HG03469 (cell line): ENCODE measurements around the gene DET1.
A peak's percentile ranks its signal among the peaks of the same experiment; 100 is the strongest.
"Not testable (repeated sequence)": the region's sequence is repeated elsewhere in the genome, so short reads cannot be mapped to it uniquely, and the experiment has no call there.

Experiments
- ATAC-seq: cut with Tn5 transposase; IDR thresholded peaks from one replicate; pipeline ENCODE4 v1.9.1; 2021; ENCODE audit warnings: mild to moderate bottlenecking, moderate library complexity, moderate number of reproducible peaks; ENCODE audit not compliant: unreplicated experiment

Gene DET1

DNA sequence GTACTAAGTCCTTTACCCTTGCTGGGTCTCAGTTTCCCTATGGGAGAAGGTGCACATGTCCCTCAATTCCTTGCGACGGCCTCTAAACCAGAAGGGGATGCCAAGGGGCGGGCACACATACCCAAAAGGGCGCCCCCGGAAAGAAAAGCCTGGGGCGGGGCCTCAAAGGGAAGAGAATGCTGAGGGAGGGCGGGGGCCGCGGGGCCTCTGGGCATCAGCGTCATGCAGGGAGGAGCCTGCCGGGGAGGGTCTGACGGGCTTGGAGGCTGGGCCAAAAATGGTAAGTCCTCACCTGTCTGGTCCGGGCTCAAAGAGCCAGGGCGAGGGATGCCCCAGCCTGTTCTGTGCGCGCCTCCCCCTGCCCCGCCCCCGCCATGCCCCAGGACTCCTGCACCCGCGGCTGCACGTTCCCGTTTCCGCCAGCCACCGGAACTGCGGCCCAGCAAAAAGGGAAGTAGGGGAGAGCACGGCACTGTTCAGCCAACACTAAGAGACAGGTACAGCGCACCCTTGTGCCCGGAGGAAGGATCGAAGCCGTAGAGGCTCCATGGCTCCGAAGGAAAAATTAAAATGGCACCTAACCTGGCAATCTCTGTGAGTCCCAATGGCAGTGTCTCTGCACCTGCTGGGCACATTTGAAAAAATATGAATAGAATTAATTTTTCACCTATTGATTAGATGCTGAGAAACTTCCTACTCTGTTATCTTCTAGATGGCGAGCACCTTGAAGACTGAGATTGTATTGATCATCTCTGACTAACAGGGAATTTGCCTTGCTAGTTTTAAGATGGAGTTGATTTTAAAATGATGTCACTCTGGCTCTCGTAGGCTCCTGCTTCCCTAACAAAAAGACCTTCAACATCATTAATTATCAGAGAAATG is at the start of gene DET1:
Gene DET1 (minus strand): TSS at position 434 of the 882 bp plus-strand sequence. CDS start 14,976 bp downstream, outside the sequence.
- peak; percentile 97 for ATAC-seq

DNA sequence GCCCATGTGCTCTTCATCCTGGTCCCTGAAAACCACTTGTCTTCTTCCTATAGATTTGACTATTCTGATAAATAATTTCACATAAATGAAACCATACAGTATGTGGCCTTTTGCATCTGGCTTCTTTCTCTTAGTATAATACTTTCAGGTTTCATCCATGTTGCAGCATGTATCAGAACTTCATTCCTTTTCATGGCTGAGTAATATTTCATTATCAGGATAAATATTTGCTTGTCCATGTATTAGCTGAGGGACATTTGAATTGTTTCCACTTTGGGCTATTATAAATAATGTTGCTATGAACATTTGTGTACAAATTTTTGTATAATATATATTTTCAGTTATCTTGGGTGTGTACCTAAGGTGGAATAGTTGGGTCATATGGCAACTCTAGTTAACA is 44.9 kb upstream of the DET1 start:
- ATAC-seq: no peak

DNA sequence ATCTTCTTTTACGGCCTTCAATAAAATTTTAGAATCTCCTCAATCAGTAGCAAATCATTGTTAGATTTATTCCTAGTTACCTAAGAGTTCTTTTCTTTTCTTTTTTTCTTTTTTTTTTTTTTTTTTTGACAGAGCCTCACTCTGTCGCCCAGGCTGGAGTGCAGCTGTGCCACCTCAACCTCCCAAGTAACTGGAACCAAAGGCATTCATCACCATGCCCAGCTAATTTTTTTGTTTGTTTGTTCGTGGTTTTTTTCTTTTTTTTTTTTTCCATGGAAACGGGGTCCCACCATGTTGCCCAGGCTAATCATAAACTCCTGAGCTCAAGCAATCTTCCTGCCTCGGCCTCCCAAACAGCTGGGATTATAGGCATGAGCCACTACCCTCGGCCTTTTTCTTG is 44.3 kb upstream of the DET1 start:
- no peak for ATAC-seq

DNA sequence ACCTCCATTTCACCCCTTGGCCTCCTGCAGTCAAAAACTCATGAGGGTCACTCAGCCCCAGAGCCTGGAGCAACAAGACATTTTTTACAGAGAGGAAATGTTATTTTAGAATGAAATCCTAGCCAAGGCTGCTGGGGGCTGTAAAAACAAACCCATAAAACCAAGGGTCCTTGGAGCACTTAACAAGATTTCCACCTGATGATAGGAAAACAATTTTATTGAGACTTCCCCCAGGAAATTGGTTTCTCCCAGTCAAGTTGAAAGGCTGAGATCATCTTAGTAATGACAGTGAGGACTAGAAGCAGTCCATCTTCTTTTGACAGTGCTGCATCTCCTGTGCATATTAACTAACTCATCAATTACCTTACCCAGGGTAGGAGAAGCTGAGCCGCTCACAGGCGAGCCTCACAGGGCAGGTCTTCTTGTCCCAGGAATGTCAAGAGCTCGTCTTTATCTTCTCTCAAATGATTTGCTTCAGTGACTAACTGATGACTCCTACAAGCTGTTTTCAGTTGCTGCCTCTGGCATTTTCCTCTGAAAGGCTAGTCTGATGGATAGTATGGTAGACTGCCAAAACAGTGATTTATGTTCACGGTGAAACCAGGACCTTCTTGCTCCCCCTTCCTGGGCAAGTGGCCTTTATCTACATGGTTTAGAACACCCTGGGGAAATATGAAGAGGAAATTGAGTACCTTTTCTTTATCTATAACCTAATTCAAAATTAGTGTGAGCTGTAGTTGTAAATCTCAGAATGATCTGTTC is 40.1 kb upstream of the DET1 start:
- ATAC-seq: no peak

- no peak for ATAC-seq
Observed at GRCh38 chr15:88580532-88580931, 34.1 kb upstream of the DET1 start.

DNA sequence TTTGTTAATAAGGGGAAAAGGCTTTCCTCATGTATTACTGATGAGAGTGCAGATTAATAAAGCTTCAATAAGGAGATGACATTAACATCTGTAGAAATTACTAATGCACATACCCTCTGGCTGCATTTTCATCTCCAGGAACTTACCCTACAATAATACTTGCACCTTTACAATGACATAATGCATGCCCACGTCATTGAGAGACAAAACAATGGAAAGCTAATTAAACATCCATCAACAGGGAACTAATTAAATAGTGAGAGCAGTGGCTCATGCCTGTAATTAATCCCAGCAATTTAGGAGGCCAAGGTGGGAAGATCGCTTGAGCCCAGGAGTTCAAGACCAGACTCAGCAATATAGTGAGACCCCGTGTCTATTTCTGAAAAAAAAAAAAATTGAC is 32.8 kb upstream of the DET1 start:
- ATAC-seq: no peak

- ATAC-seq: no peak
Observed at GRCh38 chr15:88574655-88575054, 28.2 kb upstream of the DET1 start.

- ATAC-seq: no peak
Observed at GRCh38 chr15:88574077-88574476, 27.6 kb upstream of the DET1 start.

- ATAC-seq: no peak
Observed at GRCh38 chr15:88571852-88572259, 25.4 kb upstream of the DET1 start.

DNA sequence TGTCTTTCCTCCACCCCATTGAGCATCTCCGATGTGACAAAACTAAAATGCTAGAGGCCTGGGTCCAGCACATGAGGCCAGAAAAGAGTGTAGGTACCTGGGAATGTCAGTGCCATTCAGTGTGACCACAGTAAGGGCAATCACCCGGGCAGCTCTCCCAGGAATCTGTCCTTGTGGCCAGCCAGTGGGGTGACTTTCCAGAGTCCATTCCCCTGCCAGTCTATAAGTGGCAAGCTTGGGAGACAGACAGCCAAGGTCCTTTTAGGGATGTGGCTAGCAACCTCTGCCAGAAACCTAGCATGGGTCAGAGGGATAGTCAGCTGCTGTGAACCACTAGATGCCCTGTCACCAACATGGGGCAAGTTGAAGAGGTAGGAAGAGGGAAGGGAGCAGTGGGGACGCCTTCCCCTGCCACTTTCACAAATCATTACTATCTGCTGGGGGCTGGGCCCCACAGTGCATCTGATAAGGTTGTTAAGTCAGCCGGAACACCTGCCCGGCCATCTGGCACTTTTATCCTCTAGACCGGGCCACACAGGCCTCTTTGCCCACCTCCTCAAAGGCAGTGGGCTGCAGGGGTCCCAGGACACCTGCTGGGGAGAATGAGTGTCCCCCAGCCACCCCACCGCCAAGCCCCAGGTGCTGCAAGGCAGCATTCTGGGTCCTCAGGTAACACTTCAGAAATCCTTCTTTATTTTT is 24.8 kb upstream of the DET1 start:
- ATAC-seq: no peak

DNA sequence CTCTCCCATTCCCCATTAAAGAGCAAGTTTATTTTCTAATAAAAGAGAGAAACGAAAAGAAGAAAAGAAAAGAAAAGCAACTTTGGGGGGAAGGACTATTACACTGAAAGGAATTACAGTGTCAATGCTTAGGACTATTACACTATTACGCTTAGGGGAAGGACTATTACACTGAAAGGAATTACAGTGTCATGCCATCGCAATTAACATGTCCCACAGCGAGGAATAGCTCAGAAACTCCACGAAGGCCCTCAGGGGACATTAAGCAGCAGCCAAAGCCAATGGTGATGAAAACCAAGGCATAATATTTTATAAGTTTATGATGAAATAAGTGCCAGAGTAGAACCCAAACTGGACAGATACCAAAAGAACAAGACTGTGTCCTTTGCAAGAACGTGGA is 22.1 kb upstream of the DET1 start:
- ATAC-seq: no peak

- ATAC-seq: no peak
Observed at GRCh38 chr15:88564741-88565140, 18.3 kb upstream of the DET1 start.

DNA sequence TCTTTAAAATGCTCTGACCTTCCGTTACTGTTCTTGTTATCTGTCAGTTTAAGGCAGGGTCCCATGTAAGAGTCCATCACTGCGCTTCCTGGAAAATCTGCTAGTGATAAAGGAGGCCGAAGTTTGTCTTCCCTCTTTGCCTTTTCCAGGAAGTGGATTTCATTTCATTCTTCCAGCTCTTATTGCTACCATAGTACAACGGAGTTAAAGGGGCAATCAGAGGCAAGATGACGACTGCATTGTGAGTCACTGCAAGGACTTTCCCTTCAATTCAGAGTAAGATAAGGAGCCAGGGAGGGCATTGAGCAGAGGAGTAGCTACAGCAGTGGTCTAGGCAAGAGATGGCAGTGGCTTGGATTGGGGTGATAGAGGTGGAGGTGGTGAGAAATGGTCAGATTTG is 17.2 kb upstream of the DET1 start:
- no peak for ATAC-seq

GRCh38 chr15:88559565-88559964 is 13.1 kb upstream of the DET1 start:
- not testable (repeated sequence) for ATAC-seq

DNA sequence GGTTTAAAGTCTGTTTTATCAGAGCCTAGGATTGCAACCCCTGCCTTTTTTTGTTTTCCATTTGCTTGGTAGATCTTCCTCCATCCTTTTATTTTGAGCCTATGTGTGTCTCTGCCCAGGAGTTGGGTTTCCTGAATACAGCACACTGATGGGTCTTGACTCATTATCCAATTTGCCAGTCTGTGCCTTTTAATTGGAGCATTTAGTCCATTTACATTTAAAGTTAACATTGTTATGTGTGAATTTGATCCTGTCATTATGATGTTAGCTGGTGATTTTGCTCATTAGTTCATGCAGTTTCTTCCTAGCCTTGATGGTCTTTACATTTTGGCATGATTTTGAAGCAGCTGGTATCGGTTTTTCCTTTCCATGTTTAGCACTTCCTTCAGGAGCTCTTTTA is 11.5 kb upstream of the DET1 start:
- not testable (repeated sequence) for ATAC-seq

DNA sequence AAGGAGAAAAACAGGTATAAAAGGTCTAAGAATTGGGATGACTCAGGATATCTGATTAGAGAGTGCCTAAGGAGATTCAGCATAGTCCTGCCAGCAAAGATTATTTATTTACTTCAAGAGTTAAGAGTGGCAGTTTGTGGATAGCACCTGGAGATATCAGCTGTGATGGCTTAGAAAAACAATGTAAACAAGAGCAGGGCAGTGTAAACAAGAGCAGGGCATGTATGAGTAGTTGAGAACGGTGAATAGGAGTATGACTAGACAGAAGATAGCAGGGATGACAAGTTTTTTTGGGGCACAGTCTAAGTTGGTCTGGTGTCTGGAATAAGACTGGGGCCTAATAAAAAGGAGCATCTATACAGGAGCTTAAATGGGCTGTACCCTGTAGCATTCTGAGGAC is 1.5 kb upstream of the DET1 start:
- not testable (repeated sequence) for ATAC-seq

DNA sequence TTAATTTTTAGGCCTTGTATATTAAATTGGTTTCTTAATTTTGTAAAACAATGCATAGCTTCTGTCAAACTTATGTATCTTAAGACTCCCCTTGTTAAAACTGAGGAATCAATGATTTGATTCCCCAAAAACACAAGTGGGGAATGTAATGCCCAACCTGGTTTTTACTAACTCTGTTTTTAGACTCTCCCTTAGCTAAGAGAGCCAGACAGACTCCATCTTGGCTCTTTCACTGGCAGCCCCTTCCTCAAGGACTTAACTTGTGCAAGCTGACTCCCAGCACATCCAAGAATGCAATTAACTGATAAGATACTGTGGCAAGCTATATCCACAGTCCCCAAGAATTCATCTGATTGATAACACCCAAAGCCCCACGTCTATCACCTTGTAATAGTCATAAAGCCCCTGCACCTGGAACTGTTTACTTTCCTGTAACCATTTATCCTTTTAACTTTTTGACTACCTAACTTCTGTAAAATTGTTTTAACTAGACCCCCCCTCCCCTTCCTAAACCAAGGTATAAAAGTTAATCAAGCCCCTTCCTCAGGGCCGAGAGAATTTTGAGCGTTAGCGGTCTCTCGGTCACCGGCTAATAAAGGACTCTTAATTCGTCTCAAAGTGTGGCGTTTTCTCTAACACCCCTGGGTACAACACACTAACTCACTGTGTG is 768 bp downstream of the DET1 start:
- ATAC-seq: not testable (repeated sequence)

GRCh38 chr15:88543065-88543776 is 3.3 kb downstream of the DET1 start:
- no peak for ATAC-seq

DNA sequence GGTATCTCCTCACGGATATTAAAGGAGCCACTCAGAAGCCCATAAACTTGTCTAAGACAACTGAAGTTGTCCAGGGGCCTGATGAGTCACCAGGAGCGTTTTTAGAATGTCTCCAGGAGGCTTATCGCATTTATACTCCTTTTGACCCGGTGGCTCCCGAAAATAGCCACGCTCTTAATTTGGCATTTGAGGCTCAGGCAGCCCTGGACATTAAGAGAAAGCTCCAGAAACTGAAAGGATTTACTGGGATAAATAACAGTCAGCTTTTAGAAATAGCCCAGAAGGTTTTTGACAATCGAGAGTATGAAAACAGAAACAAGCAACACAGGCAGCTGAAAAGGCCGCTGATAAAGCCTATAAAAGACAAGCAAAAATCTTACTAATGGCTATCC is 4.1 kb downstream of the DET1 start:
- no peak for ATAC-seq

- ATAC-seq: no peak
Observed at GRCh38 chr15:88541709-88542341, 4.7 kb downstream of the DET1 start.
